HL-60 (cell line): ENCODE measurements around the gene MMP28.

Source experiments
- DNase-seq, 2 experiments: peaks; one replicate each; pipeline ENCODE4 v3.0.0-alpha.2; 2010 to 2020; ENCODE audit warnings: low read depth in 1 of 2, low spot score in 1 of 2
- H3K27ac ChIP-seq: fragments of 250-450 bp; sonication (Bioruptor Pico); replicated peaks from 2 replicates; pipeline ENCODE4 v1.5.1; 2020; ENCODE audit warnings: mild to moderate bottlenecking, moderate library complexity
- H3K27me3 ChIP-seq: fragments of 250-450 bp; sonication (Bioruptor Pico); 2 replicates; pipeline ENCODE4 v1.5.1; 2021; ENCODE audit warnings: mild to moderate bottlenecking, moderate library complexity; ENCODE audit not compliant: insufficient read depth, poor library complexity, severe bottlenecking
- H3K4me3 ChIP-seq: replicated peaks from 2 replicates; pipeline ENCODE4 v1.5.1; 2011; ENCODE audit warnings: mild to moderate bottlenecking, control low read depth, low read length; ENCODE audit not compliant: insufficient read depth
- GABPA ChIP-seq: IDR thresholded peaks from 2 replicates; pipeline ENCODE4 v1.6.1; 2012; ENCODE audit warnings: low read depth
- POLR2AphosphoS5 ChIP-seq: IDR thresholded peaks from 2 replicates; pipeline ENCODE4 v1.6.1; 2012; ENCODE audit warnings: low read depth
- SPI1 ChIP-seq: IDR thresholded peaks from 2 replicates; pipeline ENCODE4 v1.6.1; 2012; ENCODE audit warnings: low read depth, mild to moderate bottlenecking, borderline replicate concordance
- TF ChIP-seq, protein P1 (sequence below): IDR thresholded peaks from 2 replicates; pipeline ENCODE4 v1.6.1; 2012; ENCODE audit warnings: low read depth; ENCODE audit not compliant: insufficient replicate concordance
- TF ChIP-seq, protein P2 (sequence below): IDR thresholded peaks from one replicate; pipeline ENCODE4 v1.5.1; 2011; ENCODE audit warnings: low read length, control low read depth, inconsistent platforms; ENCODE audit not compliant: insufficient read depth

Gene MMP28

GRCh38 chr17:35764123-35764991, 31.1 kb downstream of the MMP28 start:
- TF ChIP-seq POLR2AphosphoS5 = no peak
- TF ChIP-seq GABPA = no peak
- TF ChIP-seq, protein P1, sequence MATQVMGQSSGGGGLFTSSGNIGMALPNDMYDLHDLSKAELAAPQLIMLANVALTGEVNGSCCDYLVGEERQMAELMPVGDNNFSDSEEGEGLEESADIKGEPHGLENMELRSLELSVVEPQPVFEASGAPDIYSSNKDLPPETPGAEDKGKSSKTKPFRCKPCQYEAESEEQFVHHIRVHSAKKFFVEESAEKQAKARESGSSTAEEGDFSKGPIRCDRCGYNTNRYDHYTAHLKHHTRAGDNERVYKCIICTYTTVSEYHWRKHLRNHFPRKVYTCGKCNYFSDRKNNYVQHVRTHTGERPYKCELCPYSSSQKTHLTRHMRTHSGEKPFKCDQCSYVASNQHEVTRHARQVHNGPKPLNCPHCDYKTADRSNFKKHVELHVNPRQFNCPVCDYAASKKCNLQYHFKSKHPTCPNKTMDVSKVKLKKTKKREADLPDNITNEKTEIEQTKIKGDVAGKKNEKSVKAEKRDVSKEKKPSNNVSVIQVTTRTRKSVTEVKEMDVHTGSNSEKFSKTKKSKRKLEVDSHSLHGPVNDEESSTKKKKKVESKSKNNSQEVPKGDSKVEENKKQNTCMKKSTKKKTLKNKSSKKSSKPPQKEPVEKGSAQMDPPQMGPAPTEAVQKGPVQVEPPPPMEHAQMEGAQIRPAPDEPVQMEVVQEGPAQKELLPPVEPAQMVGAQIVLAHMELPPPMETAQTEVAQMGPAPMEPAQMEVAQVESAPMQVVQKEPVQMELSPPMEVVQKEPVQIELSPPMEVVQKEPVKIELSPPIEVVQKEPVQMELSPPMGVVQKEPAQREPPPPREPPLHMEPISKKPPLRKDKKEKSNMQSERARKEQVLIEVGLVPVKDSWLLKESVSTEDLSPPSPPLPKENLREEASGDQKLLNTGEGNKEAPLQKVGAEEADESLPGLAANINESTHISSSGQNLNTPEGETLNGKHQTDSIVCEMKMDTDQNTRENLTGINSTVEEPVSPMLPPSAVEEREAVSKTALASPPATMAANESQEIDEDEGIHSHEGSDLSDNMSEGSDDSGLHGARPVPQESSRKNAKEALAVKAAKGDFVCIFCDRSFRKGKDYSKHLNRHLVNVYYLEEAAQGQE = no peak
- TF ChIP-seq, protein P2, sequence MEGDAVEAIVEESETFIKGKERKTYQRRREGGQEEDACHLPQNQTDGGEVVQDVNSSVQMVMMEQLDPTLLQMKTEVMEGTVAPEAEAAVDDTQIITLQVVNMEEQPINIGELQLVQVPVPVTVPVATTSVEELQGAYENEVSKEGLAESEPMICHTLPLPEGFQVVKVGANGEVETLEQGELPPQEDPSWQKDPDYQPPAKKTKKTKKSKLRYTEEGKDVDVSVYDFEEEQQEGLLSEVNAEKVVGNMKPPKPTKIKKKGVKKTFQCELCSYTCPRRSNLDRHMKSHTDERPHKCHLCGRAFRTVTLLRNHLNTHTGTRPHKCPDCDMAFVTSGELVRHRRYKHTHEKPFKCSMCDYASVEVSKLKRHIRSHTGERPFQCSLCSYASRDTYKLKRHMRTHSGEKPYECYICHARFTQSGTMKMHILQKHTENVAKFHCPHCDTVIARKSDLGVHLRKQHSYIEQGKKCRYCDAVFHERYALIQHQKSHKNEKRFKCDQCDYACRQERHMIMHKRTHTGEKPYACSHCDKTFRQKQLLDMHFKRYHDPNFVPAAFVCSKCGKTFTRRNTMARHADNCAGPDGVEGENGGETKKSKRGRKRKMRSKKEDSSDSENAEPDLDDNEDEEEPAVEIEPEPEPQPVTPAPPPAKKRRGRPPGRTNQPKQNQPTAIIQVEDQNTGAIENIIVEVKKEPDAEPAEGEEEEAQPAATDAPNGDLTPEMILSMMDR = peak; percentile 76
- peaks cover 3% of the 10 kb centered on the region for H3K27me3 ChIP-seq

DNA sequence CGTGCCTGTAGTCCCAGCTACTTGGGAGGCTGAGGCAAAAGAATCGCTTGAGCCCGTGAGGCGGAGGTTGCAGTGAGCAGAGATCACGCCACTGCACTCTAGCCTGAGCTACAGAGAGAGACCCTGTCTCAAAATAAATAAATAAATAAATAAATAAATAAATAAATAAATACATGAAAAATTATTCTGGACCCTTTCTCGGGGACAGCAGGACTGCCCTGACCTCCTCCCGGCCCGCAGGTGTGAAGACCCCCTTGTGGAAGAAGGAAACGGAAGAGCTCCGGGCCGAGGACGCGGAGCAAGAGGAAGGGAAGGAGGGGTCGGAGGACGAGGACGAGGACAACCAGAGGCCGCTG, 31.7 kb downstream of the MMP28 start:
- no peak for DNase-seq
- H3K27ac ChIP-seq = no peak overlapping the region
- peaks cover 3% of the 10 kb centered on the region for H3K27me3 ChIP-seq
- H3K4me3 ChIP-seq = peak overlapping the region; percentile 56
- TF ChIP-seq GABPA (no peak; the same call in 1 of the 2 replicates), POLR2AphosphoS5 (no peak), SPI1 (no peak)
- TF ChIP-seq, protein P1 = no peak
- TF ChIP-seq, protein P2 = no peak

More at GRCh38 chr17:35764123-35764991, 31.1 kb downstream of the MMP28 start:
- H3K27ac ChIP-seq = no peak overlapping the region
- peak; percentile 73 to 78 for DNase-seq
- peak overlapping the region; percentile 56 for H3K4me3 ChIP-seq

GRCh38 chr17:35761601-35762000, 33.8 kb downstream of the MMP28 start:
- no peak for DNase-seq
- TF ChIP-seq, protein P2 = no peak
- TF ChIP-seq GABPA (no peak), SPI1 (no peak), POLR2AphosphoS5 (no peak)
- TF ChIP-seq, protein P1 = no peak
- Histone ChIP-seq H3K4me3 (no peak overlapping the region), H3K27me3 (peaks cover 3% of the 10 kb centered on the region), H3K27ac (no peak overlapping the region)
